H1 (cell line): ENCODE results near the gene MTURN. TPM values are rescaled to one million over a fixed set of nuclear protein-coding genes. Genes with fewer than 3 reads are reported as not detected.

Experiments used
- ASH2L ChIP-seq: fragments of 200-600, 300-600 bp; sonication (generic); IDR thresholded peaks from one replicate; pipeline ENCODE4 v1.7.1; 2017; ENCODE audit warnings: low read length
- CHD2 ChIP-seq: IDR thresholded peaks from 2 replicates; pipeline ENCODE4 v1.6.1; 2012; ENCODE audit warnings: low read length, improper control_type of control experiment
- EZH2 ChIP-seq: fragments of 200-600 bp; sonication (generic); IDR thresholded peaks from 2 replicates; pipeline ENCODE4 v1.7.1; 2012; ENCODE audit warnings: low read depth, mild to moderate bottlenecking, moderate library complexity, low read length, inconsistent platforms; ENCODE audit not compliant: severe bottlenecking
- polyA plus RNA-seq, 7 experiments: library from polyadenylated mRNA; depleted of rRNA in 3 of 7; stranded (reverse) in 5 of 7; unstranded in 2 of 7; fragments of >200 nt in 5 of 7; fragments of 200-250 nt in 2 of 7; gene quantifications; 1 replicate in 5 of 7; 2 replicates in 1 of 7; 4 replicates in 1 of 7; pipeline versions ENCODE4 v1.2.1 to v1.2.3, GENCODE V29; 2011 to 2013; ENCODE audit warnings: missing spikeins in 2 of 7, mixed read lengths in 2 of 7
- total RNA-seq: library from RNA; stranded (reverse); fragmentation: NEBNext Ultra II Directional; extraction: Animal tissue kit (Norgen Biotek cat#: 25700); gene quantifications from 2 replicates; pipeline ENCODE4 v1.2.1, GENCODE V29; 2021
- TF ChIP-seq, protein P1 (sequence below): IDR thresholded peaks from 2 replicates; pipeline ENCODE4 v1.6.1; 2012; ENCODE audit warnings: low read length, inconsistent platforms

Gene MTURN
- total and polyA plus RNA-seq, 2 of the 8 experiments (the other 6 are each of a cell fraction or from before 2014, with no cell fraction given) = 2.6 to 5.8 TPM

- no peak for TF ChIP-seq ASH2L
- no peak for TF ChIP-seq CHD2
- no peak for TF ChIP-seq EZH2
- TF ChIP-seq, protein P1, sequence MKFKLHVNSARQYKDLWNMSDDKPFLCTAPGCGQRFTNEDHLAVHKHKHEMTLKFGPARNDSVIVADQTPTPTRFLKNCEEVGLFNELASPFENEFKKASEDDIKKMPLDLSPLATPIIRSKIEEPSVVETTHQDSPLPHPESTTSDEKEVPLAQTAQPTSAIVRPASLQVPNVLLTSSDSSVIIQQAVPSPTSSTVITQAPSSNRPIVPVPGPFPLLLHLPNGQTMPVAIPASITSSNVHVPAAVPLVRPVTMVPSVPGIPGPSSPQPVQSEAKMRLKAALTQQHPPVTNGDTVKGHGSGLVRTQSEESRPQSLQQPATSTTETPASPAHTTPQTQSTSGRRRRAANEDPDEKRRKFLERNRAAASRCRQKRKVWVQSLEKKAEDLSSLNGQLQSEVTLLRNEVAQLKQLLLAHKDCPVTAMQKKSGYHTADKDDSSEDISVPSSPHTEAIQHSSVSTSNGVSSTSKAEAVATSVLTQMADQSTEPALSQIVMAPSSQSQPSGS = no peak
Observed at GRCh38 chr7:30162622-30163124, 27.9 kb downstream of the MTURN start (continued).
